ENCODE data around the gene GJB4.
"Not testable (repeated sequence)": the region's sequence is repeated elsewhere in the genome, so short reads cannot be mapped to it uniquely, and the experiment has no call there.

The GJB4 gene

GRCh38 chr1:34746785-34747637 lies 12.5 kb upstream of the GJB4 start:
- no peak for DNase-seq (ENCODE audit: low spot score)

GRCh38 chr1:34747638-34747941 lies 11.9 kb upstream of the GJB4 start:
- no peak for DNase-seq (ENCODE audit: low spot score)

- no peak for DNase-seq (ENCODE audit: low spot score)
Observed at GRCh38 chr1:34749992-34750391, 9.5 kb upstream of the GJB4 start.

DNA sequence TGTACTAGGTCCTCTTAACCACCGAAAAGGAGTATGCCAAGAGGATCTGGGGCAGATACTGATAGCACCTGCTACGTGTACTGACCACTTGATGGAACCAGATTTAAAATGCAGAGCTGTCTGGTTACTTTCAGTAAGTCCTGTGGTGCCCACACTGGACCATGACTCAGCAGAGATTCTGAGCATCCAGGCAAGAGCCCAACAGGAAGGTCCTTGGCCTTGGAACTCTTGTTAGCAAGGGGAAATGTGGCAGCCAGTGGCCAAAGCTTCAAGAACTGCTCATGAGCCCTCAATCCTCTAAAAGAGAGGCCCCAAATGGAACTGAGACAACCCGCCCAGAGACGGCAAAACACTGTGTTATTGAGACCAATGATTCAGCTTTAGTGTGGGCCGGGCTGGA lies 8.9 kb upstream of the GJB4 start:
- DNase-seq (ENCODE audit: low spot score) = no peak

- no peak for DNase-seq (ENCODE audit: low spot score)
Observed at GRCh38 chr1:34753163-34753562, 6.4 kb upstream of the GJB4 start.

DNA sequence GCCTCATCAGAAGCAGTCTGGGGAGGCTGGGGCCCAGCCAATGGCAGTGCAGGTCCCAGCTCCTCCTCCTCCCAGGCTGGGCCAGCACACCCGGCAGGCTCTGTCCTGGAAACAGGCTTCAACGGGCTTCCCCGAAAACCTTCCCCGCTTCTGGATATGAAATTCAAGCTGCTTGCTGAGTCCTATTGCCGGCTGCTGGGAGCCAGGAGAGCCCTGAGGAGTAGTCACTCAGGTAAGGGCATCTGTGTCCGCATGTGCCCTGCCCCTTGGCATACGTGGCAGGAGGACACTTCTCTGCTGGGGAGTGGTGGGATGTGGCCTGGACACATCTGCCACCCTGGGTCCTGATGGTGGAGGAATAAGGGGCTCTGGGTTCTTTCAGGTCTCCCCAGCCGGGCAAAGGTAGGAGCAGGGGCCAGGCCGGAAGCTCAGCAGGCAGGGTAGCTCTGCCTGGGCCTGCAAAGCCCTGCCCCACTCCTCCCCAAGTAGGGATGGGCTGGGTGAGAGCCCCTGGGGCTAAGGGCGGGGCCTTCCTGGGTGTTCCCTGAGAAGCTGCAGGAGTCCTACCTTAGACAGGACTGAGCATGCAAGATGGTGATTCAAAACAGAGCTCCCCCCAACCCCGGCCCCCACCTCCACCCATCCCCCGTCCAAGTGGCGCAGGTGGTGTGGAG lies 4.4 kb upstream of the GJB4 start, which contains the start of gene GJB5:
TSS of gene GJB5 (plus strand) at position 84 of the 674 bp plus-strand sequence. CDS start 2,284 bp downstream, outside the sequence.
- no peak for DNase-seq (ENCODE audit: low spot score)

DNA sequence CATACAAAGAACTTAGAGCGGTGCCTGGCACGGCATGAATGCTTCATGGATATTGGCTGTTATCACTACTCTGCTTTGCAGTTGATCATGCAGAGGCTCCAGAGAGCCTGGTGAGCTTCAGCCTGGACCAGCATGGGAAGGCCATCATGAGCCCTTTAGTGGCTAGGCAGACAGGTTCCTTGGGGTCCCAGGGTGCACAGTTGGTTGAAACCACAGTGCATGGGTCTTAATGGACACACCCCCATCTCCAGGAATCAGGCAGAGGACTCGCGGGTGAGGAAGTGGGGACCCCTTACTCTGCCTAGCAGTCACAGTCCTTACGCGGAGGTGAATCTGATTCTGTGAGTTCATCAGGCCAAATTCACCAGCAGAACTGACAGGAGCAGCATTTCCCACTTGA lies 3.6 kb upstream of the GJB4 start:
- no peak for DNase-seq (ENCODE audit: low spot score)

- no peak for DNase-seq (ENCODE audit: low spot score)
Observed at GRCh38 chr1:34757386-34757785, 2.2 kb upstream of the GJB4 start.

GRCh38 chr1:34758751-34759150 lies 789 bp upstream of the GJB4 start:
- DNase-seq (ENCODE audit: low spot score) = no peak

DNA sequence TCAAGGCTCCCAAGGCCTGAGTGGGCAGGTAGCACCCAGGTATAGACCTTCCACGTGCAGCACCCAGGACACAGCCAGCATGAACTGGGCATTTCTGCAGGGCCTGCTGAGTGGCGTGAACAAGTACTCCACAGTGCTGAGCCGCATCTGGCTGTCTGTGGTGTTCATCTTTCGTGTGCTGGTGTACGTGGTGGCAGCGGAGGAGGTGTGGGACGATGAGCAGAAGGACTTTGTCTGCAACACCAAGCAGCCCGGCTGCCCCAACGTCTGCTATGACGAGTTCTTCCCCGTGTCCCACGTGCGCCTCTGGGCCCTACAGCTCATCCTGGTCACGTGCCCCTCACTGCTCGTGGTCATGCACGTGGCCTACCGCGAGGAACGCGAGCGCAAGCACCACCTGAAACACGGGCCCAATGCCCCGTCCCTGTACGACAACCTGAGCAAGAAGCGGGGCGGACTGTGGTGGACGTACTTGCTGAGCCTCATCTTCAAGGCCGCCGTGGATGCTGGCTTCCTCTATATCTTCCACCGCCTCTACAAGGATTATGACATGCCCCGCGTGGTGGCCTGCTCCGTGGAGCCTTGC lies 1.7 kb downstream of the GJB4 start:
- no peak for DNase-seq (ENCODE audit: low spot score)

DNA sequence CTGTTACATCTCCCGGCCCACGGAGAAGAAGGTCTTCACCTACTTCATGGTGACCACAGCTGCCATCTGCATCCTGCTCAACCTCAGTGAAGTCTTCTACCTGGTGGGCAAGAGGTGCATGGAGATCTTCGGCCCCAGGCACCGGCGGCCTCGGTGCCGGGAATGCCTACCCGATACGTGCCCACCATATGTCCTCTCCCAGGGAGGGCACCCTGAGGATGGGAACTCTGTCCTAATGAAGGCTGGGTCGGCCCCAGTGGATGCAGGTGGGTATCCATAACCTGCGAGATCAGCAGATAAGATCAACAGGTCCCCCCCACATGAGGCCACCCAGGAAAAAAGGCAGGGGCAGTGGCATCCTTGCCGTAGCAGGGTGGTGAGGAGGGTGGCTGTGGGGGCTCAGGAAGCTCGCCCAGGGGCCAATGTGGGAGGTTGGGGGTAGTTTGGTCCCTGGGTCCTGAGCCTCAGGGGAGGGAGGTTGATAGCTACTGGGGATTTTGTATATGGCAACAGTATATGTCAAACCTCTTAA lies 2.3 kb downstream of the GJB4 start:
- DNase-seq (ENCODE audit: low spot score) = no peak

DNA sequence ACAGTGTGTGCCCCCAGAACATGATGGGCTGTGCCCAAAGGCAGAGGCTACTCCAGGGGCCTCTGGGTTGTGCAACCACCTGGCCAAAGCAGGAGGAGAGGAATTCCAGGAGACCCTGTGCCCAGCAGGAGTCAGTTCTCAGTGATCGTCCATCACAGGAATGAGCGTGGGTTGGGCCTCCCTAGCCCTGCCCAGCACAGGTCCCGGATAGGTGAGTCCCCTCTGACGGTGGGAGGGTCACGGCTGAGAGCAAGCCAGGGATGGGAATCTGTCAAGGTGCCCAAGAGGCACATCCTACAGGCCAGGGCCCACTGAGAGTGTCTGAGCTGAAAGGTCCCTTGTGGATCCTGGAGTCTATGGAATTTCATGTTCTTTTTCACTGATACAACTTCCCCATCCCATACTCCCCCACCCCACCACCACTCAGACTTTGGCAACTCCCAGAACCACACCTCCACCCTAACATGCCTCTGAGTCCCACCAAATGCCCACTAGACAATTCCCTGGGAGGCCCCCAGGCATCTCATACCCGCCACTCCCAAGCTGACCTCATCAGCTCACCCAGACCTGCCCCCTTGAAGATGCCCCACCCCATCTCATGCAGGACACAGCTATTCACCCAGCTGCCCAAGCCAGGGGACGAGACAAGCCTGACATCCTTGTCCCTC lies 3.1 kb downstream of the GJB4 start:
- no peak for DNase-seq (ENCODE audit: low spot score)

- DNase-seq (ENCODE audit: low spot score) = no peak
Observed at GRCh38 chr1:34763142-34763781, 3.7 kb downstream of the GJB4 start.

- no peak for DNase-seq (ENCODE audit: low spot score)
Observed at GRCh38 chr1:34768856-34769255, 9.3 kb downstream of the GJB4 start.

DNA sequence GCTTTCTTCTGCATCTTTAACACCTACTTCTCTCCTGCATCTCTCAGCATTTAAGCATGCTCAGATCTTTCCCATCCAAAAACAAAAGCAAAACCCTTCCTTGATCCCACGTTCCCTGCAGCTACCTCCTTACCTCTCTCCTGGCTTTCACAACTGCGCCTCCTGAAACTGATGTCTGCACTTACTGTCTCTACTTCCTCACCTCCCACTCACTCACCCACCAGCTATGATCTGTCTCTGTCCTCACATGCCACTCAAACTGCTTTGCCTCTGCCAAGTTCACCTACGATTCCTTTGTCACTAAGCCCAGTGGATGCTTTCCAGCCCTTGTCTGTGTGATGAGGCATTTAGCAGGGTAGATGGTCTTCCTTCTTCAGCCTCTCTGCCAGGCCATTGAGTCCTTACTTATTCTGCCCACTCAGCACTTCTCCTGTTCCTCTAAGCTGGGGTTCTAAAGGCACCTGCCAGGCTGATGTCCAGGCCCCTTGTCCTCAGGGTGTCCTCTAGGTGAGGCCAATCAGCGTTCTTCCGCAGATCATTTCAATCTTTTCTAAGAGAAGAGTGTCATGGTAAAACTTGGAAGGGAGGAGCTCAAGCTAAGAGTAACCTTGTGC lies 11.5 kb downstream of the GJB4 start:
- no peak for DNase-seq (ENCODE audit: low spot score)

- DNase-seq (ENCODE audit: low spot score) = no peak
Observed at GRCh38 chr1:34771573-34772371, 12.2 kb downstream of the GJB4 start.

DNA sequence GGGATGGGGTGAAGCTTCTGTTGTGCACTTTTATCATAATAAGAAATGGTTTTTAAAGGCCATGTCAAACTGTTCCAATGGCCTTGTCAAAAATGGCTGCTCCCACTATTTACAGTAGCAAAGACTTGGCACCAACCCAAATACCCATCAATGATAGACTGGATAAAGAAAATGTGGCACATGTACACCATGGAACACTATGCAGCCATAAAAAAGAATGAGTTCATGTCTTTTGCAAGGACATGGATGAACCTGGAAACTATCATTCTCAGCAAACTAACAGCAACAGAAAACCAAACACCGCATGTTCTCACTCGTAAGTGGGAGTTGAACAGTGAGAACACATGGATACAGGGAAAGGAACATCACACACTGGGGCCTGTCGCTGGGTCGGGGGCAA lies 13.6 kb downstream of the GJB4 start:
- DNase-seq (ENCODE audit: low spot score) = not testable (repeated sequence)

DNA sequence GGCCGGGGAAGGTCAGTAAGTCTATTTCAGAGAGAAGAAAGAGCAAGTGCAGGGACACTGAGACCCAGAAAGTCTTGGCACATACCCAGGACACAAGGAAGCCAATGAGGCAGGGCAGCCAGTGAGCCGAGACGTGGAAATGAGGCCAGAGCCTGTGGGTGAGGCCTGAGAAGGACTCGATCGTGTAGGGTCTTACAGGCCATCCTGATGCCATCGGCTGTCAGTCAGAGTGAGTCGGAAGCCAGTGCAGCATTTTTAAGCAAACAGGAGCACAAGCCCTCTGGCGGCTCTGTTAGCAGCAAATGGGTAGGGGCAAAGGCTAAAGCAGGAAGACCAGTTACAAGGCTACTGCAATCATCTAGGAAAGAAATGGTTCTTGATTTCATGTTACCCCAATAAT lies 15.4 kb downstream of the GJB4 start:
- DNase-seq (ENCODE audit: low spot score) = no peak

DNA sequence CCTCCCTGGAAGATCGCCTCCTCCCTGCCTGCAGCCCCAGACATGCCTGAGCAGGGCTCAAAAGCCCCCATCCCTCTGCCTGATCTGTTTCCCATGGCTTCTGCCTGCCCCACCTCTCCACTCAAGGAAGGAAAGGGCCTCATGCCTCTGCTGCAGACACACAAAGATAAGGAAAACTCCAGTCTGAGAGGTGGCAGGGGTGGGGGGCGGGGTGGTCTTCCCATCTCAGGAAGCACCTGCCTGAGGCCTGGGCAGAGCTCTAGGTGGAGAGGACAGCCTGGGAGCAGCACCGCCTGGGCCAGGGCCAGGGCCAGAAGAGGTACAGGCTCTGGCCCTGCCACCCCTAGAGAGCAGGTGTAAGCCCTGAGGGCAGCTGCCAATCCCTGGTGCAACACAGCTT lies 17.4 kb downstream of the GJB4 start:
- DNase-seq (ENCODE audit: low spot score) = no peak

DNA sequence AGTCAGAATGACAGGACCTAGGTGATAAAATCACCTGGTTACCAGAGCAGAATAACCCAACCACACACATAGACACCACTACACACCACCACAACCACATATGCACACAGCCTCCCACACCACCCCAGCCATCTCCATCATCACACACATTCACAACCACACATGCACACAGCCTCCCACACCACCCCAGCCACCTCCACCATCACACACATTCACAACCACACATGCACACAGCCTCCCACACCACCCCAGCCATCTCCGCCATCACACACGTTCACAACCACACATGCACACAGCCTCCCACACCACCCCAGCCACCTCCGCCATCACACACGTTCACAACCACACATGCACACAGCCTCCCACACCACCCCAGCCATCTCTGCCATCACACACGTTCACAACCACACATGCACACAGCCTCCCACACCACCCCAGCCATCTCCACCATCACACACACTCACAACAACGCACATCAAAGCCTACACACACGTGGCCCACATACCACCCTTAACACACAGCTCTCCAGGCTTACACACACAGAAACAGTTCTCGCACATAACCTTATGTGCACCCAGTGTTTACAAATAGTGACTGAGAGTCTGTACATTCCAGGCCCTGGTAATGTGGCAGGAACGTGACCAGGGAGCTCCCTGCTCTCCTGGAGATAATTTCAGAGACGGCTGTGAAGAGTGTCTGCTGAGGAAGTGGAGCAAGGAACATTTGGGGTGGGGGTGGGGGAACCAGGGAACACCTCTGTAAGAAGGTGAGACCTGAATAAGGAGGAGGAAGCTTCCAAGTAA lies 18.2 kb downstream of the GJB4 start:
- DNase-seq (ENCODE audit: low spot score) = no peak

Data from pons (tissue), 1 donor.